SK-N-SH (cell line): Measurements from ENCODE around the gene NPC1L1. TPM values are rescaled to one million over a fixed set of nuclear protein-coding genes. Genes with fewer than 3 reads are reported as not detected.

Experiments
- CTCF ChIA-PET: fragments of 300-600, 350-600 bp; formaldehyde crosslinking; extraction: SDS; loops from one replicate; lab custom pipeline; 2021; lab: Yijun Ruan, JAX
- POLR2A ChIA-PET: fragments of 350-600 bp; sonication (Branson Sonifier 250); formaldehyde crosslinking; extraction: SDS; loops from one replicate; lab custom pipeline; 2020; ENCODE audit warnings: antibody characterized with exemption, inconsistent platforms; lab: Yijun Ruan, JAX
- DNase-seq: peaks from one replicate; pipeline ENCODE4 v3.0.0; 2012
- H2AFZ ChIP-seq: fragments of 200-600 bp; sonication (generic); 2 replicates; pipeline ENCODE4 v1.8.1; 2016; ENCODE audit warnings: antibody characterized with exemption, mild to moderate bottlenecking, low read depth
- H3F3A ChIP-seq: fragments of 200-600 bp; sonication (generic); replicated peaks from 2 replicates; pipeline ENCODE3; 2016; ENCODE audit warnings: antibody characterized with exemption, mild to moderate bottlenecking; ENCODE audit not compliant: insufficient read depth
- H3K27ac ChIP-seq, 2 experiments: fragments of 200-500 bp in 1 of 2; fragments of 200-600 bp in 1 of 2; sonication (Bioruptor generic) in 1 of 2; sonication (generic), shearing (Covaris generic) in 1 of 2; 2 replicates each; pipeline versions ENCODE4 v1.5.1 to v1.6.1; 2014 to 2016; ENCODE audit warnings: low read depth in 2 of 2, inconsistent platforms in 1 of 2, low read length in 1 of 2, mild to moderate bottlenecking in 1 of 2, mixed read lengths in 1 of 2
- H3K27me3 ChIP-seq: fragments of 200-600 bp; sonication (generic), shearing (Covaris generic); 2 replicates; pipeline ENCODE4 v1.6.1; 2016; ENCODE audit warnings: mixed run types; ENCODE audit not compliant: insufficient read depth
- H3K36me3 ChIP-seq, 2 experiments: fragments of 200-500 bp in 1 of 2; fragments of 200-600 bp in 1 of 2; sonication (Bioruptor generic) in 1 of 2; sonication (generic) in 1 of 2; replicated peaks in 1 of 2; 2 replicates each; pipeline versions ENCODE3 to v1.5.1; 2014 to 2016; ENCODE audit warnings: low read length in 1 of 2, mild to moderate bottlenecking in 1 of 2; ENCODE audit not compliant: insufficient read depth in 2 of 2, control insufficient read depth in 1 of 2
- H3K4me1 ChIP-seq, 2 experiments: fragments of 200-500 bp in 1 of 2; fragments of 200-600 bp in 1 of 2; sonication (Bioruptor generic) in 1 of 2; sonication (generic), shearing (Covaris generic) in 1 of 2; 2 replicates each; pipeline versions ENCODE4 v1.5.1 to v1.6.1; 2014 to 2016; ENCODE audit warnings: low read depth in 1 of 2, low read length in 1 of 2, mixed run types in 1 of 2; ENCODE audit not compliant: insufficient read depth in 2 of 2, control insufficient read depth in 1 of 2
- H3K4me2 ChIP-seq: fragments of 200-600 bp; sonication (generic), shearing (Covaris generic); 2 replicates; pipeline ENCODE4 v1.6.1; 2017; ENCODE audit warnings: mixed run types
- H3K4me3 ChIP-seq, 2 experiments: fragments of 200-500 bp in 1 of 2; fragments of 200-600 bp in 1 of 2; sonication (Bioruptor generic) in 1 of 2; sonication (generic), shearing (Covaris generic) in 1 of 2; 2 replicates each; pipeline versions ENCODE4 v1.5.1 to v1.8.1; 2014 to 2016; ENCODE audit warnings: low read depth in 2 of 2, inconsistent platforms in 1 of 2, low read length in 1 of 2, mild to moderate bottlenecking in 1 of 2, mixed read lengths in 1 of 2, moderate library complexity in 1 of 2
- H3K79me2 ChIP-seq: fragments of 200-600 bp; sonication (generic); 2 replicates; pipeline ENCODE4 v1.8.1; 2017; ENCODE audit warnings: mild to moderate bottlenecking; ENCODE audit not compliant: insufficient read depth
- H3K9ac ChIP-seq: fragments of 200-600 bp; sonication (generic); 2 replicates; pipeline ENCODE4 v1.6.1; 2017; ENCODE audit warnings: mixed run types
- H3K9me2 ChIP-seq: fragments of 200-600 bp; sonication (generic); 2 replicates; pipeline ENCODE4 v1.6.1; 2017; ENCODE audit warnings: mixed run types
- H3K9me3 ChIP-seq: fragments of 200-600 bp; sonication (generic); 2 replicates; pipeline ENCODE4 v1.6.1; 2017; ENCODE audit warnings: mixed run types, mild to moderate bottlenecking, moderate library complexity
- H4K20me1 ChIP-seq: fragments of 200-600 bp; sonication (generic); 2 replicates; pipeline ENCODE4 v1.6.1; 2017; ENCODE audit warnings: mild to moderate bottlenecking, mixed run types; ENCODE audit not compliant: insufficient read depth
- CHD2 ChIP-seq: fragments of 150-350 bp; IDR thresholded peaks from 2 replicates; pipeline ENCODE4 v1.6.1; 2018; ENCODE audit warnings: low read length; ENCODE audit not compliant: partially characterized antibody
- EP300 ChIP-seq, 2 experiments: IDR thresholded peaks; 2 replicates each; pipeline versions ENCODE4 v1.4.0 to v1.6.1; 2012; ENCODE audit warnings: borderline replicate concordance in 1 of 2, low read depth in 1 of 2, low read length in 1 of 2
- EZH2phosphoT487 ChIP-seq: fragments of 200-600 bp; sonication (generic); IDR thresholded peaks from 2 replicates; pipeline ENCODE4 v1.6.1; 2017; ENCODE audit warnings: low read depth, mixed run types, mild to moderate bottlenecking, antibody characterized with exemption, moderate library complexity, borderline replicate concordance
- FOSL2 ChIP-seq: IDR thresholded peaks from 2 replicates; pipeline ENCODE4 v1.4.0; 2012; ENCODE audit warnings: low read depth, mild to moderate bottlenecking, moderate library complexity, borderline replicate concordance
- FOXJ3 ChIP-seq: sonication (generic); formaldehyde crosslinking; IDR thresholded peaks from 2 replicates; pipeline ENCODE4 v1.5.1; 2020; ENCODE audit warnings: mild to moderate bottlenecking, missing genetic modification reagents
- FOXM1 ChIP-seq: IDR thresholded peaks from 2 replicates; pipeline ENCODE4 v1.4.0; 2012; ENCODE audit warnings: low read depth, mild to moderate bottlenecking
- GABPA ChIP-seq: IDR thresholded peaks from 2 replicates; pipeline ENCODE4 v1.4.0; 2012; ENCODE audit warnings: low read depth, mild to moderate bottlenecking
- JUND ChIP-seq: IDR thresholded peaks from 2 replicates; pipeline ENCODE4 v1.4.0; 2012
- MEF2A ChIP-seq: IDR thresholded peaks from 2 replicates; pipeline ENCODE4 v1.4.0; 2012; ENCODE audit warnings: low read depth, borderline replicate concordance
- MXI1 ChIP-seq: IDR thresholded peaks from 2 replicates; pipeline ENCODE4 v1.6.1; 2012; ENCODE audit warnings: mild to moderate bottlenecking, low read depth, low read length, improper control_type of control experiment
- POLR2AphosphoS5 ChIP-seq: IDR thresholded peaks from 2 replicates; pipeline ENCODE4 v1.6.1; 2012; ENCODE audit warnings: low read depth, low read length
- RAD21 ChIP-seq: IDR thresholded peaks from 2 replicates; pipeline ENCODE4 v1.6.1; 2012; ENCODE audit warnings: mild to moderate bottlenecking, low read length
- RCOR1 ChIP-seq: fragments of 150-350 bp; IDR thresholded peaks from 2 replicates; pipeline ENCODE4 v1.6.1; 2017; ENCODE audit warnings: antibody characterized with exemption, low read length
- RFX5 ChIP-seq: IDR thresholded peaks from 2 replicates; pipeline ENCODE4 v1.6.1; 2012; ENCODE audit warnings: mild to moderate bottlenecking, improper control_type of control experiment, low read length
- RXRA ChIP-seq: IDR thresholded peaks from 2 replicates; pipeline ENCODE4 v1.4.0; 2012; ENCODE audit warnings: low read depth, mild to moderate bottlenecking, borderline replicate concordance
- SMC3 ChIP-seq: IDR thresholded peaks from 2 replicates; pipeline ENCODE4 v1.6.1; 2012; ENCODE audit warnings: low read depth, low read length, improper control_type of control experiment
- TCF12 ChIP-seq: IDR thresholded peaks from 2 replicates; pipeline ENCODE4 v1.4.0; 2012
- TEAD4 ChIP-seq: IDR thresholded peaks from 2 replicates; pipeline ENCODE4 v1.4.0; 2012; ENCODE audit warnings: mild to moderate bottlenecking, borderline replicate concordance; ENCODE audit not compliant: insufficient read depth
- YY1 ChIP-seq: IDR thresholded peaks from 2 replicates; pipeline ENCODE4 v1.4.0; 2012; ENCODE audit warnings: low read depth, mild to moderate bottlenecking
- WGBS: methylation state at CpG from one replicate; pipeline ENCODE4 v1.1.6; 2017; ENCODE audit warnings: low lambda C conversion rate; 5-methylcytosine and 5-hydroxymethylcytosine counted together
- polyA plus RNA-seq, 3 experiments: library from polyadenylated mRNA; depleted of rRNA; stranded (reverse); fragments of >200 nt; gene quantifications; 2 replicates each; pipeline ENCODE4 v1.2.3, GENCODE V29; 2012
- TF ChIP-seq, protein P1 (sequence below): fragments of 200-600 bp; sonication (generic); IDR thresholded peaks from 2 replicates; pipeline ENCODE4 v1.6.1; 2017; ENCODE audit warnings: antibody characterized with exemption, mild to moderate bottlenecking, moderate library complexity
- TF ChIP-seq, protein P2 (sequence below): fragments of 150-350 bp; IDR thresholded peaks from 2 replicates; pipeline ENCODE4 v1.6.1; 2016; ENCODE audit warnings: mild to moderate bottlenecking, low read depth, low read length
- TF ChIP-seq, protein P3 (sequence below): fragments of 150-350 bp; IDR thresholded peaks from 2 replicates; pipeline ENCODE4 v1.6.1; 2017; ENCODE audit warnings: antibody characterized with exemption, low read length, low read depth, borderline replicate concordance

The NPC1L1 gene
- polyA plus RNA-seq, 1 of the 3 experiments (the other 2 are of a cell fraction): not detected

DNA sequence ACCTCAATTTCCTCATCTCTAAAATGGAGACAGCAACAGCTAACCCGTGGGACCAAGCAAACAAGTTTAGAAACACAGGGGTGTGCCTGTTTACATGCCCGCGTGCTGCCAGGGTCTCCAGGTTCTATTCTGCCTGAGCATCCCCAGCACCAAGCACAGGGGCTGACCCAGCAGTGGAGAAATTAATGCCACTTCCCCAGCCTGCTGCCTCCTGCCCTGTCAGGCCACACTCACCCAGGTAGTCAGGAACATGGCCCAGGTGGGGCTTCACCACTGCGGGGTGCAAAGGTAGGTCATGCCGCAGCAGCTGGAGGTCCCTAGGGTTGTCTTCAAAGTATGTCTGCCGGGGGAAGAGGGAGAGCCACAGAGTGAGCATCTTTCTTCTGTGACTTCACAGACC is 26.8 kb upstream of the NPC1L1 start:
- Histone ChIP-seq H3K79me2 (peaks cover 29% of the 10 kb centered on the region), H3K9me3 (no peaks in the 10 kb centered on the region), H4K20me1 (peaks cover 10% of the 10 kb centered on the region), H3K4me1 (peaks cover 7 to 9% of the 10 kb centered on the region in 2 experiments), H3K9me2 (no peaks in the 10 kb centered on the region), H3K27me3 (no peaks in the 10 kb centered on the region), H3K27ac (no peak overlapping the region), H3K36me3 (peaks cover 57 to 86% of the 10 kb centered on the region in 2 experiments), H3K4me2 (no peak overlapping the region), H2AFZ (no peak overlapping the region), H3F3A (peaks cover 5% of the 10 kb centered on the region), H3K9ac (no peak overlapping the region), H3K4me3 (no peak overlapping the region)
- no peak for DNase-seq
- ChIA-PET POLR2A (interaction anchor here (1.2 kb wide), 1 partner anchor 14 kb away, joined by 5 read pairs; the partner anchor contains the start of gene TMED4), CTCF (interaction anchor here (1.4 to 7.2 kb wide), 5 partner anchors 9 to 326 kb away, joined by 6 to 98 read pairs (median 53); partner anchors contain the start of genes DDX56, NPC1L1 and TMED4)
- WGBS: 95% methylated on average over 6 of the region's 6 CpGs
- no peak for TF ChIP-seq EP300 (IDR thresholded peaks at IDR 0.05; ENCODE audit: borderline replicate concordance in 1 of 2, low read depth in 1 of 2, low read length in 1 of 2)
- TF ChIP-seq FOXM1: no peak
- TF ChIP-seq, protein P1, sequence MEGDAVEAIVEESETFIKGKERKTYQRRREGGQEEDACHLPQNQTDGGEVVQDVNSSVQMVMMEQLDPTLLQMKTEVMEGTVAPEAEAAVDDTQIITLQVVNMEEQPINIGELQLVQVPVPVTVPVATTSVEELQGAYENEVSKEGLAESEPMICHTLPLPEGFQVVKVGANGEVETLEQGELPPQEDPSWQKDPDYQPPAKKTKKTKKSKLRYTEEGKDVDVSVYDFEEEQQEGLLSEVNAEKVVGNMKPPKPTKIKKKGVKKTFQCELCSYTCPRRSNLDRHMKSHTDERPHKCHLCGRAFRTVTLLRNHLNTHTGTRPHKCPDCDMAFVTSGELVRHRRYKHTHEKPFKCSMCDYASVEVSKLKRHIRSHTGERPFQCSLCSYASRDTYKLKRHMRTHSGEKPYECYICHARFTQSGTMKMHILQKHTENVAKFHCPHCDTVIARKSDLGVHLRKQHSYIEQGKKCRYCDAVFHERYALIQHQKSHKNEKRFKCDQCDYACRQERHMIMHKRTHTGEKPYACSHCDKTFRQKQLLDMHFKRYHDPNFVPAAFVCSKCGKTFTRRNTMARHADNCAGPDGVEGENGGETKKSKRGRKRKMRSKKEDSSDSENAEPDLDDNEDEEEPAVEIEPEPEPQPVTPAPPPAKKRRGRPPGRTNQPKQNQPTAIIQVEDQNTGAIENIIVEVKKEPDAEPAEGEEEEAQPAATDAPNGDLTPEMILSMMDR: no peak
- no peak for TF ChIP-seq RCOR1
- TF ChIP-seq EZH2phosphoT487: no peak
- no peak for TF ChIP-seq FOSL2
- no peak for TF ChIP-seq CHD2
- no peak for TF ChIP-seq JUND

- Histone ChIP-seq H3K27ac (no peak overlapping the region), H3K4me3 (no peak overlapping the region), H3K4me1 (peaks cover 4 to 5% of the 10 kb centered on the region in 2 experiments; a peak in 2 of 4 replicates), H2AFZ (no peak overlapping the region), H3K79me2 (peaks cover 17% of the 10 kb centered on the region), H3F3A (peaks cover 8% of the 10 kb centered on the region), H4K20me1 (peaks cover 10% of the 10 kb centered on the region), H3K9me2 (no peaks in the 10 kb centered on the region), H3K9me3 (no peaks in the 10 kb centered on the region), H3K9ac (no peak overlapping the region), H3K36me3 (peaks cover 46 to 74% of the 10 kb centered on the region in 2 experiments), H3K4me2 (no peak overlapping the region), H3K27me3 (no peaks in the 10 kb centered on the region)
- ChIA-PET CTCF (interaction anchor here (1.0 to 7.2 kb wide), 14 partner anchors 11 to 545 kb away, joined by 3 to 98 read pairs (median 10); partner anchors contain the start of genes DDX56, NPC1L1, NUDCD3 and TBRG4), POLR2A (interaction anchor here (3.3 kb wide), 1 partner anchor 76 kb away, joined by 12 read pairs; the partner anchor contains the start of gene NUDCD3)
- TF ChIP-seq, protein P2, sequence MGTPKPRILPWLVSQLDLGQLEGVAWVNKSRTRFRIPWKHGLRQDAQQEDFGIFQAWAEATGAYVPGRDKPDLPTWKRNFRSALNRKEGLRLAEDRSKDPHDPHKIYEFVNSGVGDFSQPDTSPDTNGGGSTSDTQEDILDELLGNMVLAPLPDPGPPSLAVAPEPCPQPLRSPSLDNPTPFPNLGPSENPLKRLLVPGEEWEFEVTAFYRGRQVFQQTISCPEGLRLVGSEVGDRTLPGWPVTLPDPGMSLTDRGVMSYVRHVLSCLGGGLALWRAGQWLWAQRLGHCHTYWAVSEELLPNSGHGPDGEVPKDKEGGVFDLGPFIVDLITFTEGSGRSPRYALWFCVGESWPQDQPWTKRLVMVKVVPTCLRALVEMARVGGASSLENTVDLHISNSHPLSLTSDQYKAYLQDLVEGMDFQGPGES: no peak
- TF ChIP-seq MEF2A: no peak
- TF ChIP-seq POLR2AphosphoS5: no peak
- no peak for TF ChIP-seq SMC3
- TF ChIP-seq RXRA: no peak
- no peak for TF ChIP-seq RAD21
- TF ChIP-seq, protein P1: no peak
- TF ChIP-seq YY1: no peak
- TF ChIP-seq RCOR1: no peak
- TF ChIP-seq RFX5: no peak
- TF ChIP-seq CHD2: no peak
- TF ChIP-seq, protein P3, sequence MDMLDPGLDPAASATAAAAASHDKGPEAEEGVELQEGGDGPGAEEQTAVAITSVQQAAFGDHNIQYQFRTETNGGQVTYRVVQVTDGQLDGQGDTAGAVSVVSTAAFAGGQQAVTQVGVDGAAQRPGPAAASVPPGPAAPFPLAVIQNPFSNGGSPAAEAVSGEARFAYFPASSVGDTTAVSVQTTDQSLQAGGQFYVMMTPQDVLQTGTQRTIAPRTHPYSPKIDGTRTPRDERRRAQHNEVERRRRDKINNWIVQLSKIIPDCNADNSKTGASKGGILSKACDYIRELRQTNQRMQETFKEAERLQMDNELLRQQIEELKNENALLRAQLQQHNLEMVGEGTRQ: no peak
- TF ChIP-seq GABPA: no peak
- no peak for TF ChIP-seq MXI1
- TF ChIP-seq FOSL2: no peak
- TF ChIP-seq TCF12: no peak
- no peak for TF ChIP-seq FOXJ3
- no peak for TF ChIP-seq TEAD4
- TF ChIP-seq FOXM1: no peak
- DNase-seq: no peak
- 95% methylated on average over 5 of the region's 5 CpGs for WGBS
Observed at GRCh38 chr7:44566680-44567079, 25.6 kb upstream of the NPC1L1 start.
